Stimulated activated CD8-positive, alpha-beta memory T cell treated with anti-CD3 and anti-CD28 coated beads, Interleukin-2, amount 100 ng/mL, for 1 hour (primary cell): ENCODE results near the gene CLN6.
"Not testable (repeated sequence)": the region's sequence is repeated elsewhere in the genome, so short reads cannot be mapped to it uniquely, and the experiment has no call there.

Experiments used
- DNase-seq, 2 donors: peaks; one replicate each; pipeline ENCODE4 v3.0.0-alpha.2; 2020; ENCODE audit warnings: low read depth in 2 of 2

CLN6 gene

DNA sequence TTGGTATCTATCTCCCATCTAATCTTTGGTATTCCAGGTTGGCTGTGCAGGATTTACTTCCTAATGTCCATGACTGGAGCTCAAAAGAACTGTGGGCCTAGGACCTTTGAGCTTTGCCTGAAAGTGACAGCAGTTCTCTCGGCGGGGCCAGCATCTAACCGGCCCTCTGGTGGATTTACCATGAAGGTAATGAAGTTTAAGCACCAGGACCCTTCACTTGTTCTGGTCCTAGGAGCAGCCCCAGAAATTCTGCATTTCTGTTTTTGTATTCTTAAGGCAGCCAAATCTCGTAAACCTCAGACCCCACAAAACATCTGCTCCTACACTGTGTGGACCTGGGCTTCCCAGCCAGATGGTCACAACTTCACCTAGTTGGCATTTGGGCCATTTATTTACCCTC is 37.4 kb downstream of the CLN6 start:
- no peak for DNase-seq

DNA sequence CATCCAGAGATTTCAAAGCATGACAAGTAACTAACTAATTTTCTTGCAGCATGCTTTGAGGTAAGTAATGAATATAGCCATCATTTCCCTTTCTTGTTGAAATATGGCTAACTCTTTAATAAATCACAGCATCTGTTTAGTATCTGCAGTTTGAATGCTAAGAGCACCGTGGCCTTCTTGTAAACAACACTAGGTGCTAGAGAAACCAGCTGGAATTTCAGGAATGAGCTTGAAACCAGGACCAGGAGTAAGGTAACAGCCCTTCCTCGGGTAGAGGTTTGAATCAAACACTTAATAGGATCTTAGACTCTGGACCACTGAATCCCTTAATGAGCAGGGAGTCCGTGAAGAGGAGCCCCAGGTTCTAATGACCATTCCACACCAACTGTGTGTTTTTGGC is 38.0 kb downstream of the CLN6 start:
- no peak for DNase-seq

DNA sequence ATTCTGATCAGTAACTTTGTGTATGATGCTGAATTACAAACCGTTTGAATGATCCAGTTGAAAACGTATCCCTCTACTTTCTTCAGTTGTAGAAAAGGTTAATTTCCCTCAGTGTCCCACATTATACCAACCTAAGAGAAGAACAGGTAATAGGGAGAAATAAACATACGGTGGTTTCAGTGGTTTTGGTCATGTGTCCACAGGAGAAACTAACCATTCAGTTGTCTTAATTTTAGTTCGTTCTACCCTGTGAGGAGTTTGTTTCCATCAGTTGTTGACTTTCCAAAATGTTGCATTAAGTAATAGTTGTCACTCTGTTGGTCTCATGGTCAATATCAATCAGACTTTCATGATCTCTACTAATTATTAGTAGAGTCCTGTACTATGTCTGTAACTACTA is 39.5 kb downstream of the CLN6 start:
- no peak for DNase-seq

DNA sequence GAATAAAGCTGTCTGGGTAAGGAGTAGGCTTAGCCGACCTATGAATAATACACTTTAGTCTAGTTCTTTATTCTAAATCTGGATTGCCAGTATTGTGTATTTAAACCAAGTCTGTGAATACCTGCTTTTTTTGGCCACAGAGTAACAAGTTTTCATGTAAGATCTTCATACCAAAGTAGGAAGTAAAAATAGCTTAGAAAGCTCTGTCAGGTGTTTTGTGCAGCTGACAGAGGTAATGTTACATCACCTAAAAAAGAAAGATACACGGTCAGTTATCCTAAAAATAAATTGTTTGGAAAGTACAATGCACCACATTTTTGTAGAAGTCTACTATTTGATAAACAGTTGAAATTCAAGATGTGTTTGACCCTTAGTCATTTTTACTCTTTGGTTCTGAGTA is 40.9 kb downstream of the CLN6 start:
- no peak for DNase-seq

DNA sequence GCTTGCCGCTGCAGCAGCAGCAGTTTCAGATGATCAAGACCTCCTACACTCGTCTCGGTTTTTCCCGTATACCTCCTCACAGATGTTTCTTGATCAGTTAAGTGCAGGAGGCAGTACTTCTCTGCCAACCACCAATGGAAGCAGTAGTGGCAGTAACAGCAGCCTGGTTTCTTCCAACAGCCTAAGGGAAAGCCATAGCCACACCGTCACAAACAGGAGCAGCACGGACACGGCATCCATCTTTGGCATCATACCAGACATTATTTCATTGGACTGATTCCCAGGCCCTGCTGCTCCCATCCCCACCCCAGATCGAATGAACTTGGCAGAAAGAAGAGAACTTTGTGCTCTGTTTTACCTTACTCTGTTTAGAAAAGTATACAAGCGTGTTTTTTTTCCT is 42.0 kb downstream of the CLN6 start:
- no peak for DNase-seq

DNA sequence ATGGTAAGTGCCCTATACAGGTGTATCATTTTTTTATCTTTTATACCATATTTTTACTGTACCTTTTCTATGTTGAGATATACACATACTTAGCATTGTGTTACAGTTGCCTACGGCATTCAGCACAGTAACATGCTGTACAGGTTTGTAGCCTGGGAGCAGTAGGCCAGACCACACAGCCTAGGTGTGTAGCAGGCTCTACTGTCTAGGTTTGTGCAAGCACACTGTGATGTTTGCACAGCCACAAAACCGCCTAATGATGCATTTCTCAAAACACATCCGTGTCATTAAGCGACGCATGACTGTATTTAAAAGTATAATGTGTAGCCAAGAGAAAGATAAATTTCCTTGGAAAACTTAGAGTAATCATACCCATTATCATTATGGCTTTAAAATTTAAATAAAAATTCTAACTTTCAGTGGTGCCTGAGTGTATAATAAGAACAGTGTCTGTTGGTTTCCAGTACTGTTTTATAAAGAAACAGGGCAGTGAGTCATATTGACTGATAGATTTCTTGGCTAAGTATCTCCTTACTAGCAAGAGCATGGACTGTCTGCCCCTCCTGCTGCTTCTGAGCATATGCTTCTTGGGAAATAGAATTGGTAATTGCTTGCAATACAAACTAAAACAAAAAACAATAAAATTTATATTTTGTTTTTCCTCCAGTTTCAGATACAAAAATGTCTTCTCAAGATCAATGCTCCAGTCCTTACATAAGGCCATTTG is 42.7 kb downstream of the CLN6 start:
- no peak for DNase-seq

DNA sequence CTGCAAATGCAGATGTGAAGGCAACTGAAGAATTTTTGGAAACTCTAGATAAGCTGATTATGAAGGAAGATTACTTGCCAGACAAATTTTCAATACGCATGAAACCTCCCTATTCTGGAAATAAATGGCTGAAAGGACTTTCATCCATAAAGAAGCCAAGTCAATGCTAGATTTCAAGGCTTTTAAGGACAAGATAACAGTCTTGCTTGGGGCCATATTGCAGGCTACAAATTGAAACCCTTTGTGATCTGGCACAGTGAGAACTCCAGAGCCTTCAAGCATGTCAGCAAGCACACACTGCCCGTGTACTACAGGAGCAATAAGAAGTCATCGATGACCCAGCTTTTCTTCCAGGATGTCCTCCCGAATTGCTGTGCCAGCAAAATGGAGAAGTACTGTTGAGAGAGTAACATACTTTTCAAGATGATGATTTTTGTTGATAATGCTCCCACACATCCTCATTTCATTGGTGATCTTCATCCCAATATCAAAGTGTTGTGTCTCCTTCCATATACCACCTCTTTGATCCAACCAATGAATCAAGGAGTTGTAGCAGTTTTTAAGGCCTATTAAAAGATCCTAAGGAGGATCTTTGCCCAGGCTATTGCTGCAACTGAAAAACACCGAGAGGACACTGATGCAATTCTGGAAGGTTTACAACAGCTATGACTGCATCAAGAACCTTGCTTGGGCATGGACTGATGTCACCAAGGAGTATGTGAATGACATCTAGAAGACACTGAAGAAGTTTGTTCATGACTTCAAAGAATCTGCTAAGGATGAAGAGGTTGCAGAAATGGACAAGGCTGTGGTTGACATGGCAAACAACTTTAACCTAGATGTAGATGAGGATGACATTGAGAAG is 44.7 kb downstream of the CLN6 start:
- DNase-seq = no peak

DNA sequence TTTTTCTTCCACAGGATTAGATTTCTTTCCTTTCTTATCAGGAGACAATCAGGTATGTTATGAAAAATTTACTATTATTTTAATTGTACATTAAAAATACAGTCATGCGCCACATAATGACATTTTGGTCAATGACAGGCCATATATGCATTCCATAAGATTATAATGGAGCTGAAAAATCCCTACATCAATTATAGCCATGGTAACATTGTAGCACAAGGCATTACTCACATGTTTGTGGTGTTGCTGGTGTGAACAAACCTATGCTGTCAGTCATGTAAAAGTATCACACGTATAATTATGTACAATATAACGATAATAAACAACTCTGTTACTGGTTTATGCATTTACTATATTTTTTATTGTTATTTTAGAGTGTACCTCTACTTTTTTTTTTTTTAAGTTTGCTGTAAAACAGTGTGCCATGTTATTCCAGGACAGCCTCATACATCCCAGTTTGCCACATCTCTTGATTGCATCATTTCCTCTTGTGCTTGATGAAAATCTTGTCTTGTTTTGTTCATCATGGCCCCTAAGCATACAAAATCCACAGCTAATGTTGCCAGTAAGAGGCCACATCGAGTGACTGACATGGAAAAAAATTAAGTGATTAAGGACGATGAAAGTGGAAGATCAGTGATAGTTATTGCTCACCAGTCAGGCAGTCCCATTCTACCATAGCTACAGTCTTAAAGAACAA is 45.8 kb downstream of the CLN6 start:
- no peak for DNase-seq

DNA sequence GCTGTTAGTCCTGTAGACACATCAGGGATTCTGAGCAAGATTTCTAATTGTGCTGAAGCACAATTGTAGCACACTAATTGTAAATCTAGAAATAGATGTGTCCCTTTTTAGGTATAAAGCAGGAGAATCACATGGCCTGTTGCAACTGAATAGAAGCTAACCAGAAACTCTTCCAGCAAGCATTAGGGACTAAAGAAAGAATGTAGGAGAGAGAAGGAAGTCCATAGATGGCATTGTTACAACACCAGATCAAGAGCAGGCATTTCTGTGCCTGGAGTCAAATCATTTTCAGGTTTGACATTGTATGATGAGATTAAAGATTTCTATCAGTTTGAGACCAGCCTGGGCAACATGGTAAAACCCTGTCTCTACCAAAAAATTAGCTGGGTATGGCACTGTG is 51.8 kb downstream of the CLN6 start:
- DNase-seq = no peak

DNA sequence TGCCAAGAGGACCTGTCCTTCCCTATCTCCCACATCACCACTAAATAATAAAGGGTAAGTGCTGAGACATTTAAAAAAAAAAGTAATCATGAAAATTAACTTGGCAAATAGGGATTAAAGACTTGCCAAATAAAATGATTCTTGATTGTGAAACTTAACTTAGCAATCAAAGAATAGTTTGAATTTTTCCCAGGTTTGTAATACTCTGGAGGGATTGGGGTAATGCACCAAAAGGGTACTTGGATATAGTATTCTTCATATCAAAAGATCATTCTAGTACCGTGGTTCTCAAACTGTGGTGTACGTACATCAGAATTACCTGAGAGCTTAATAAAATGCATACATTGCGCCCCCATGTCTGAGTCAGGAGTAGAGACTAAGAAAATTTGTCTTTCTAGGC is 52.9 kb downstream of the CLN6 start:
- DNase-seq = no peak

DNA sequence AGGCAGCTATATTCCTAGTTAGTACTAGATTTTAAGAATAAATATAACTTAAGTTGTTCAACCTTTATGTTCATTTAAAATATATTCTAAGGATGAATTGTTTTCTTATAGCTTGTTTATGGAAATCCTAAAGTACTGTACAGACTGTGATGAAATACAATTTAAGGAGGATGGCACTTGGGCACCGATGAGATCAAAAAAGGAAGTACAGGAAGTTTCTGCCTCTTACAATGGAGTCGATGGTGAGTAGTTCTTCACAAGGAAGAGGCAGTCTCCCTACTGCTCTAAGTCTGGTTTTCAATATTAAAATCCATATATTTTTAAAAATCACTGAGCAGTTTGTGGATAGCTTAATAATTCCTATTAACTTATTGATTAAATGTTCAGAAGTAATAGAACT is 54.0 kb downstream of the CLN6 start:
- DNase-seq = no peak

DNA sequence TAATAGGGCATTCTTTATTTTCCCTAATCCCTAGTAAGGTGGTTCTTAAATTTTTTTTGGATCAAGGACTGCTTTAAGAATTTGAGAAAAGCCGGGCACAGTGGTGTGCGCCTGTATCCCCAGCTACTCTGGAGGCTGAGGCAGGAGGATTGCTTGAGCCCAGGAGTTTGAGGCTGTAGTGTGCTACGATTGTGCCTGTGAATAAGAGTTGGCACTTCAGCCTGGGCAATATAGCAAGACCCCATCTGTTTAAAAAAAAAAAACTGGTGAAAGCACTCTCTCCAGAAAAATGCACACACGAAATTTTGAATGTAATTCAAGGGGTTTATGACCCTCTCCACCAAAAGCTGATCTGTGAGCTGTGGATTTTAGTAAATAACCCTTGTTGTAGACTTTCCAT is 56.4 kb downstream of the CLN6 start:
- DNase-seq = no peak

DNA sequence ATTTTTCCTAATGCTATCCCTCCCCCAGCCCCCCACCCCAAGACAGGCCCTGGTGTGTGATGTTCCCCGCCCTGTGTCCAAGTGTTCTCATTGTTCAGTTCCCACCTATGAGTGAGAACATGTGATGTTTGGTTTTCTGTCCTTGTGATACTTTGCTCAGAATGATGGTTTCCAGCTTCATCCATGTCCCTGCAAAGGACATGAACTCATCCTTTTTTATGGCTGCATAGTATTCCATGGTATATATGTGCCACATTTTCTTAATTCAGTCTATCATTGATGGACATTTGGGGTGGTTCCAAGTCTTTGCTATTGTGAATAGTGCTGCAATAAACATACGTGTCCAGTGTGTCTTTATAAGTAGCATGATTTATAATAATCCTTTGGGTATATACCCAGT is 57.5 kb downstream of the CLN6 start:
- DNase-seq = not testable (repeated sequence)

DNA sequence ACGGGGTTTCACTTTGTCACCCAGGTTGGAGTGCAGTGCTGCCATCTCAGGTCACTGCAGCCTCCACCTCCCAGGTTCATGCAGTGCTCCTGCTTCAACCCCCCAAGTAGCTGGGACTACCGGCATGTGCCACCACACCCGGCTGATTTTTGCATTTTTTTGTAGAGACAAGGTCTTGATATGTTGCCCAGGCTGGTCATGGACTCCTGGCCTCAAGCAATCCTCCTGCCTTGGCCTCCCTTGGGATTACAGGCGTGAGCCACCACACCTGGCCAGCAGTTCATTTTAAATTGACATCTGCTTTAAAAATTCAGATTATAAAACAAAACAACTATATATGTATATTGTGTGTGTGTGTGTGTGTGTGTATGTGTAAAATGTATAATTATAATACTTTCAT is 62.7 kb downstream of the CLN6 start:
- DNase-seq = no peak

DNA sequence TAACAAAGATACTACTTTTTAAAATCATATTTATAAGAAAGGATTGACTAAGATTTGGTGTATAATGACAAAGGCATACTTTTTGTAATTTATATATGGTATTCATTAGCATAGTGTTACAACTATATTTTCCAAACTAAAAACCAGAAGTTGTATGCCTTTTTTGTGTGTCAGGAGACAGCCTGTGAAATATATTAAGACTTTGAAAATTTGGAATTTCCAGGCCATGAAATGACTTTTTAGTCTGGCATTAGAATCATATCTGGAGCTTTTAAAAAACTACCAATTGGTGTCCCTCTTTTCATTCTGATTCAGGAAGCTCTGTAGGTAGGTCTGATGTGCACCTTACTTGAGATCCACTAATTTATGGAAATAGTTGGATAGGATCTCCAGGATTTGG is 66.3 kb downstream of the CLN6 start:
- DNase-seq = no peak

DNA sequence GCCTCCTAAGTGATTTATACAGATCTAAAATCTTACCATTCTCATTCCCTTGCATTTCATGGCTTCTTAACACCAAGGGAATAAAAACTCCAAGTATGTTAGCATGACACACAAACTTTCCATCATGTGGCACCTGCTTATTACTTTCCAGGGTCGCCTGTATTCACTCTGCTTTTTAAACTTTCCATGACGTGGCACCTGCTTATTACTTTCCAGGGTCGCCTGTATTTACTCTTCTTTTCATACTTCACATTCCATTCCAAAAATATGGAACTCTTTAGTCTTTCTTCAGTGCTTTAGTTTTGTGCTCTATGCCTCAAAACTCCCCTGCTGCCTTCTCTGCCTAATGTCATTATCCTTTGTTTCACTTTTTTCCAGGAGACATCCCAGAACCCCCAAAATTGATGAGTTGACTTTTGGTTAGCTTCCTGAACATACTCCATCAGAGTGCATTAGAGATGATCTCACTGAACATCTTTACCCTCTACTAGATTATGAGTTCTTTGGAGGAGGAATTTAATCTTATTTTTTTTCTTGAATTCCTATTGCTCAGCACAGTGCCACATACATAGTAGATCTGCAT is 71.4 kb downstream of the CLN6 start:
- no peak for DNase-seq

DNA sequence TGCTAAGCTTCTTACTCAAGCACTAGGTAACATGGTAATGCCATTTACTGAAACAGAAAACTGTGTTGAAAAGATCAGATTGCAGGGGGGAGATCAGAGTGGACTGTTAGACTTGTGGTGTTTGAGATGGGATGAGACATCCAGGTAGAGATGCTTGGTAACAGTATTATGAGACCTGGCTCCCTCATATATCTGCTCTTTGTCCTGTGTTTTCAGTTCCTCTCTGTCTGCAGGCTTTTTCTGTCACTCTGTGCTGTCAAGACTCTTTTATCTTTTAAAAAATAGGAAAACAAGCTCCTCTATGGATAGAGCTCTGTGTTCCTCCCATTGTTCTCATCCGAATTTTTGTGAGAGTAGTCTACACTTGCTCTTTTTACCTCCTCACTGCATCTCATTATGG is 72.5 kb downstream of the CLN6 start:
- DNase-seq = no peak
